Measurements from ENCODE around the gene ACTA2. TPM values are rescaled to one million over a fixed set of nuclear protein-coding genes. Genes with fewer than 3 reads are reported as not detected.

Gene ACTA2
- total RNA-seq, 4 donors from 2014 or later: 146 to 162 (median 152) TPM

GRCh38 chr10:88886557-88886956 is 66.0 kb downstream of the ACTA2 start:
- Histone ChIP-seq H3K36me3 (no peaks in the 10 kb centered on the region), H3K4me3 (no peak overlapping the region), H3K27ac (no peak overlapping the region), H3K4me1 (peaks cover 17% of the 10 kb centered on the region), H3K27me3 (no peaks in the 10 kb centered on the region), H3K9me3 (no peaks in the 10 kb centered on the region)
- no peak for DNase-seq (ENCODE audit: low spot score in 2 of 2)
- TF ChIP-seq EP300 (IDR thresholded peaks at IDR 0.05) (no peak), CTCF (IDR thresholded peaks at IDR 0.05) (no peak), POLR2AphosphoS5 (IDR thresholded peaks at IDR 0.05) (no peak), POLR2A (IDR thresholded peaks at IDR 0.05) (no peak)

Other genes starting within 250 kb of the ACTA2 start
- gene LIPK, start 246.5 kb downstream of the ACTA2 start, total RNA-seq: 10 to 100 TPM in 3 of 4 donors, 1 to 10 TPM in 1; 2.6 to 23.4 (median 18.0) TPM
- gene LIPN, start 192.8 kb downstream of the ACTA2 start, total RNA-seq: 10 to 100 TPM in 3 of 4 donors, 1 to 10 TPM in 1; 7.2 to 42.8 (median 30.1) TPM
- gene LIPM, start 150.0 kb downstream of the ACTA2 start, total RNA-seq: 10 to 100 TPM; 16.7 to 34.9 (median 29.4) TPM
- 10 to 100 TPM; 19.6 to 30.1 (median 29.3) TPM for gene ANKRD22, start 100.9 kb downstream of the ACTA2 start, total RNA-seq
- 10 to 100 TPM; 13.3 to 35.8 (median 14.2) TPM for gene STAMBPL1, start 72.5 kb downstream of the ACTA2 start, total RNA-seq
- 10 to 100 TPM; 17.8 to 60.2 (median 42.6) TPM for gene FAS, start 38.0 kb upstream of the ACTA2 start, total RNA-seq